ENCODE measurements around the gene MELTF. TPM values are rescaled to one million over a fixed set of nuclear protein-coding genes. Genes with fewer than 3 reads are reported as not detected.
"Not testable (repeated sequence)": the region's sequence is repeated elsewhere in the genome, so short reads cannot be mapped to it uniquely, and the experiment has no call there.

The MELTF gene
- total RNA-seq (1 to 10 TPM; 2.6 TPM), total RNA-seq (1.7 to 3.1 reads per million in 2 donors)

- no peak within 1 kb of the TSS for H3K27ac Mint-ChIP-seq
- H3K36me3 Mint-ChIP-seq (ENCODE audit: low read depth), result no peaks in the 10 kb centered on the region
- peaks cover 7% of the 10 kb centered on the region for H3K4me1 Mint-ChIP-seq
- peak; percentile 93 for ATAC-seq
- peak; percentile 66 to 77 (median 75) for DNase-seq
- peaks cover 6% of the 10 kb centered on the region for H3K27me3 Mint-ChIP-seq
- peak within 1 kb of the TSS; percentile 81 for H3K4me3 Mint-ChIP-seq
- no peaks in the 10 kb centered on the region for H3K9me3 ChIP-seq (ENCODE audit: control insufficient read depth, low read length, poor library complexity, severe bottlenecking)
Measured at GRCh38 chr3:197029511-197030167, at the start of gene MELTF. MELTF (minus strand) TSS chr3:197029817; CDS start chr3:197029702, 115 bp downstream.

GRCh38 chr3:197076415-197076814 lies 46.8 kb upstream of the MELTF start:
- Mint-ChIP-seq H3K27ac (no peak overlapping the region), H3K4me3 (no peak overlapping the region), H3K36me3 (ENCODE audit: low read depth) (peaks cover 5% of the 10 kb centered on the region), H3K4me1 (peaks cover 5% of the 10 kb centered on the region), H3K27me3 (no peaks in the 10 kb centered on the region)
- ATAC-seq (no peak), DNase-seq (no peak)
- no peaks in the 10 kb centered on the region for H3K9me3 ChIP-seq (ENCODE audit: control insufficient read depth, low read length, poor library complexity, severe bottlenecking)

- no peak for ATAC-seq
- Mint-ChIP-seq H3K36me3 (ENCODE audit: low read depth) (peaks cover 9% of the 10 kb centered on the region), H3K4me1 (peaks cover 7% of the 10 kb centered on the region), H3K4me3 (no peak overlapping the region), H3K27me3 (no peaks in the 10 kb centered on the region), H3K27ac (no peak overlapping the region)
- DNase-seq, result no peak
- H3K9me3 ChIP-seq (ENCODE audit: control insufficient read depth, low read length, poor library complexity, severe bottlenecking), result no peaks in the 10 kb centered on the region
Measured at GRCh38 chr3:197068077-197068476, 38.5 kb upstream of the MELTF start.

GRCh38 chr3:197064771-197065170 lies 35.2 kb upstream of the MELTF start:
- no peak for ATAC-seq
- Mint-ChIP-seq H3K27me3 (no peaks in the 10 kb centered on the region), H3K4me3 (no peak overlapping the region), H3K36me3 (ENCODE audit: low read depth) (peaks cover 10% of the 10 kb centered on the region), H3K27ac (peak overlapping the region; percentile 81), H3K4me1 (peaks cover 7% of the 10 kb centered on the region)
- no peak for DNase-seq
- H3K9me3 ChIP-seq (ENCODE audit: control insufficient read depth, low read length, poor library complexity, severe bottlenecking), result no peaks in the 10 kb centered on the region

- Mint-ChIP-seq H3K27me3 (no peaks in the 10 kb centered on the region), H3K4me3 (no peak overlapping the region), H3K27ac (no peak overlapping the region), H3K4me1 (peaks cover 7% of the 10 kb centered on the region), H3K36me3 (ENCODE audit: low read depth) (peaks cover 13% of the 10 kb centered on the region)
- ATAC-seq (no peak), DNase-seq (no peak)
- H3K9me3 ChIP-seq (ENCODE audit: control insufficient read depth, low read length, poor library complexity, severe bottlenecking), result no peaks in the 10 kb centered on the region
Measured at GRCh38 chr3:197062446-197062845, 32.8 kb upstream of the MELTF start.

- ATAC-seq; H3K4me1 Mint-ChIP-seq; DNase-seq; H3K4me3 Mint-ChIP-seq; H3K27me3 Mint-ChIP-seq; H3K36me3 Mint-ChIP-seq (ENCODE audit: low read depth); H3K9me3 ChIP-seq (ENCODE audit: control insufficient read depth, low read length, poor library complexity, severe bottlenecking); H3K27ac Mint-ChIP-seq: not testable (repeated sequence)
Measured at GRCh38 chr3:197051637-197052036, 22.0 kb upstream of the MELTF start.

GRCh38 chr3:197050511-197050910 lies 20.9 kb upstream of the MELTF start:
- H3K27me3 Mint-ChIP-seq, result no peaks in the 10 kb centered on the region
- H3K27ac Mint-ChIP-seq, result peak overlapping the region; percentile 70
- no peak for DNase-seq
- H3K36me3 Mint-ChIP-seq (ENCODE audit: low read depth), result peaks cover 3% of the 10 kb centered on the region
- no peak for ATAC-seq
- H3K4me3 Mint-ChIP-seq, result no peak overlapping the region
- H3K4me1 Mint-ChIP-seq, result no peaks in the 10 kb centered on the region
- H3K9me3 ChIP-seq (ENCODE audit: control insufficient read depth, low read length, poor library complexity, severe bottlenecking), result no peaks in the 10 kb centered on the region

GRCh38 chr3:197042539-197042938 lies 12.9 kb upstream of the MELTF start:
- peaks cover 4% of the 10 kb centered on the region for H3K4me1 Mint-ChIP-seq
- no peak for ATAC-seq
- H3K9me3 ChIP-seq (ENCODE audit: control insufficient read depth, low read length, poor library complexity, severe bottlenecking), result no peaks in the 10 kb centered on the region
- no peak for DNase-seq
- H3K36me3 Mint-ChIP-seq (ENCODE audit: low read depth), result no peaks in the 10 kb centered on the region
- H3K4me3 Mint-ChIP-seq, result no peak overlapping the region
- no peak overlapping the region for H3K27ac Mint-ChIP-seq
- no peaks in the 10 kb centered on the region for H3K27me3 Mint-ChIP-seq

GRCh38 chr3:197041875-197042488 lies 12.4 kb upstream of the MELTF start:
- ATAC-seq, result no peak
- H3K4me1 Mint-ChIP-seq, result peaks cover 5% of the 10 kb centered on the region
- no peaks in the 10 kb centered on the region for H3K36me3 Mint-ChIP-seq (ENCODE audit: low read depth)
- no peaks in the 10 kb centered on the region for H3K9me3 ChIP-seq (ENCODE audit: control insufficient read depth, low read length, poor library complexity, severe bottlenecking)
- no peaks in the 10 kb centered on the region for H3K27me3 Mint-ChIP-seq
- no peak overlapping the region for H3K4me3 Mint-ChIP-seq
- no peak overlapping the region for H3K27ac Mint-ChIP-seq
- DNase-seq, result no peak

GRCh38 chr3:197040658-197041057 lies 11.0 kb upstream of the MELTF start:
- ATAC-seq (no peak), DNase-seq (no peak)
- no peaks in the 10 kb centered on the region for H3K36me3 Mint-ChIP-seq (ENCODE audit: low read depth)
- no peaks in the 10 kb centered on the region for H3K9me3 ChIP-seq (ENCODE audit: control insufficient read depth, low read length, poor library complexity, severe bottlenecking)
- H3K27me3 Mint-ChIP-seq, result no peaks in the 10 kb centered on the region
- no peak overlapping the region for H3K27ac Mint-ChIP-seq
- H3K4me3 Mint-ChIP-seq, result no peak overlapping the region
- peaks cover 7% of the 10 kb centered on the region for H3K4me1 Mint-ChIP-seq

GRCh38 chr3:197038679-197039462 lies 9.3 kb upstream of the MELTF start:
- Mint-ChIP-seq H3K36me3 (ENCODE audit: low read depth) (no peaks in the 10 kb centered on the region), H3K27me3 (peaks cover 6% of the 10 kb centered on the region), H3K4me3 (no peak overlapping the region), H3K4me1 (peaks cover 7% of the 10 kb centered on the region), H3K27ac (no peak overlapping the region)
- no peaks in the 10 kb centered on the region for H3K9me3 ChIP-seq (ENCODE audit: control insufficient read depth, low read length, poor library complexity, severe bottlenecking)
- ATAC-seq (no peak), DNase-seq (no peak)

GRCh38 chr3:197035577-197035976 lies 6.0 kb upstream of the MELTF start:
- no peaks in the 10 kb centered on the region for H3K9me3 ChIP-seq (ENCODE audit: control insufficient read depth, low read length, poor library complexity, severe bottlenecking)
- DNase-seq (no peak), ATAC-seq (no peak)
- Mint-ChIP-seq H3K27ac (peak overlapping the region; percentile 44), H3K36me3 (ENCODE audit: low read depth) (no peaks in the 10 kb centered on the region), H3K27me3 (peaks cover 6% of the 10 kb centered on the region), H3K4me1 (peaks cover 7% of the 10 kb centered on the region), H3K4me3 (peak overlapping the region; percentile 25)

- H3K4me3 Mint-ChIP-seq; H3K27me3 Mint-ChIP-seq; ATAC-seq; DNase-seq; H3K36me3 Mint-ChIP-seq (ENCODE audit: low read depth); H3K9me3 ChIP-seq (ENCODE audit: control insufficient read depth, low read length, poor library complexity, severe bottlenecking): not testable (repeated sequence)
- Mint-ChIP-seq H3K27ac (peak overlapping the region; percentile 44), H3K4me1 (peaks cover 12% of the 10 kb centered on the region)
Measured at GRCh38 chr3:197034778-197035177, 5.2 kb upstream of the MELTF start.
